GM11168 (cell line): ENCODE data around the gene DOCK2.
"Not testable (repeated sequence)": the region's sequence is repeated elsewhere in the genome, so short reads cannot be mapped to it uniquely, and the experiment has no call there.

Experiments
- in situ Hi-C: fragments of 300-500 bp; cut with MboI; formaldehyde crosslinking; loops from one replicate; pipeline ENCODE4 v1.12.0; 2022; ENCODE audit warnings: low sequenced_read_pairs; ENCODE audit not compliant: unreplicated experiment

Gene DOCK2

GRCh38 chr5:169637085-169637548, at the start of gene DOCK2:
DOCK2 (plus strand) TSS chr5:169637275; CDS start chr5:169637327, 52 bp downstream.
- in situ Hi-C loops: no loop called here

GRCh38 chr5:169590602-169591001, 46.5 kb upstream of the DOCK2 start:
- in situ Hi-C loops: loop anchor here (25.0 kb wide), 1 partner anchor 603 kb away; no protein-coding TSS in a partner anchor

GRCh38 chr5:169591636-169592035, 45.4 kb upstream of the DOCK2 start:
- in situ Hi-C loops: loop anchor here (25.0 kb wide), 1 partner anchor 604 kb away; no protein-coding TSS in a partner anchor

- in situ Hi-C loops: loop anchor here (25.0 kb wide), 1 partner anchor 606 kb away; no protein-coding TSS in a partner anchor
Observed at GRCh38 chr5:169592937-169593650, 44.0 kb upstream of the DOCK2 start.

GRCh38 chr5:169595172-169595820, 41.8 kb upstream of the DOCK2 start:
- in situ Hi-C loops: loop anchor here (25.0 kb wide), 1 partner anchor 608 kb away; no protein-coding TSS in a partner anchor

- in situ Hi-C loops: loop anchor here (25.0 kb wide), 1 partner anchor 612 kb away; no protein-coding TSS in a partner anchor
Observed at GRCh38 chr5:169599451-169599850, 37.6 kb upstream of the DOCK2 start.

- in situ Hi-C loops: no loop called here
Observed at GRCh38 chr5:169602535-169602934, 34.5 kb upstream of the DOCK2 start.

GRCh38 chr5:169606279-169606678, 30.8 kb upstream of the DOCK2 start:
- in situ Hi-C loops: no loop called here

- in situ Hi-C loops: no loop called here
Observed at GRCh38 chr5:169607882-169608281, 29.2 kb upstream of the DOCK2 start.

GRCh38 chr5:169609716-169610115, 27.4 kb upstream of the DOCK2 start:
- in situ Hi-C loops: no loop called here

- in situ Hi-C loops: no loop called here
Observed at GRCh38 chr5:169610606-169611005, 26.5 kb upstream of the DOCK2 start.

GRCh38 chr5:169615561-169615960, 21.5 kb upstream of the DOCK2 start:
- in situ Hi-C loops: no loop called here

- in situ Hi-C loops: not testable (repeated sequence)
Observed at GRCh38 chr5:169624307-169624706, 12.8 kb upstream of the DOCK2 start.

- in situ Hi-C loops: no loop called here
Observed at GRCh38 chr5:169626779-169627178, 10.3 kb upstream of the DOCK2 start.

GRCh38 chr5:169627551-169627950, 9.5 kb upstream of the DOCK2 start:
- in situ Hi-C loops: no loop called here

- in situ Hi-C loops: no loop called here
Observed at GRCh38 chr5:169628892-169629291, 8.2 kb upstream of the DOCK2 start.

GRCh38 chr5:169629847-169630548, 7.1 kb upstream of the DOCK2 start:
- in situ Hi-C loops: no loop called here

- in situ Hi-C loops: no loop called here
Observed at GRCh38 chr5:169631360-169631759, 5.7 kb upstream of the DOCK2 start.

- in situ Hi-C loops: no loop called here
Observed at GRCh38 chr5:169632946-169633345, 4.1 kb upstream of the DOCK2 start.

- in situ Hi-C loops: no loop called here
Observed at GRCh38 chr5:169634606-169635005, 2.5 kb upstream of the DOCK2 start.

GRCh38 chr5:169635936-169636335, 1.1 kb upstream of the DOCK2 start:
- in situ Hi-C loops: no loop called here
